ENCODE measurements around the gene NYAP2. TPM values are rescaled to one million over a fixed set of nuclear protein-coding genes. Genes with fewer than 3 reads are reported as not detected.

Gene NYAP2
- total RNA-seq, 1 experiment from 2014 or later: not detected

- Histone ChIP-seq H3K36me3 (ENCODE audit: control insufficient read depth in 1 of 2, insufficient read depth in 2 of 2, low read length in 2 of 2) (no peaks in the 10 kb centered on the region), H3K9me2 (ENCODE audit: insufficient read depth) (no peaks in the 10 kb centered on the region), H3K9ac (ENCODE audit: low read length) (no peak overlapping the region), H4K20me1 (ENCODE audit: insufficient read depth) (no peaks in the 10 kb centered on the region), H3K4me2 (ENCODE audit: low read length) (no peak overlapping the region), H3K27me3 (ENCODE audit: insufficient read depth, low read length) (no peaks in the 10 kb centered on the region), H2AFZ (ENCODE audit: low read depth, low read length, poor library complexity, severe bottlenecking) (no peak overlapping the region), H3K9me3 (ENCODE audit: control insufficient read depth in 1 of 2, insufficient read depth in 1 of 2, low read depth in 1 of 2, low read length in 2 of 2) (no peaks in the 10 kb centered on the region), H3K27ac (ENCODE audit: low read depth, low read length) (no peak overlapping the region), H3K4me1 (ENCODE audit: control insufficient read depth in 1 of 2, insufficient read depth in 2 of 2, low read length in 2 of 2) (no peaks in the 10 kb centered on the region), H3K79me2 (ENCODE audit: insufficient read depth, low read length) (no peaks in the 10 kb centered on the region), H3K4me3 (replicated peaks in 1 of 2; ENCODE audit: low read depth in 1 of 2, low read length in 2 of 2) (no peak overlapping the region)
- no peak for ATAC-seq
- RAD21 ChIA-PET (ENCODE audit: low non-redundant PET in 1 of 2, low total read pairs in 2 of 2, uncharacterized antibody in 2 of 2, unreplicated experiment in 2 of 2): no interaction called here
- DNase-seq (ENCODE audit: low read depth, low spot score): no peak
- CTCF ChIA-PET: no interaction called here
- POLR2A ChIA-PET: no interaction called here
- intact Hi-C loops (cut with micrococcal nuclease): no loop called here
- TF ChIP-seq, protein P1, sequence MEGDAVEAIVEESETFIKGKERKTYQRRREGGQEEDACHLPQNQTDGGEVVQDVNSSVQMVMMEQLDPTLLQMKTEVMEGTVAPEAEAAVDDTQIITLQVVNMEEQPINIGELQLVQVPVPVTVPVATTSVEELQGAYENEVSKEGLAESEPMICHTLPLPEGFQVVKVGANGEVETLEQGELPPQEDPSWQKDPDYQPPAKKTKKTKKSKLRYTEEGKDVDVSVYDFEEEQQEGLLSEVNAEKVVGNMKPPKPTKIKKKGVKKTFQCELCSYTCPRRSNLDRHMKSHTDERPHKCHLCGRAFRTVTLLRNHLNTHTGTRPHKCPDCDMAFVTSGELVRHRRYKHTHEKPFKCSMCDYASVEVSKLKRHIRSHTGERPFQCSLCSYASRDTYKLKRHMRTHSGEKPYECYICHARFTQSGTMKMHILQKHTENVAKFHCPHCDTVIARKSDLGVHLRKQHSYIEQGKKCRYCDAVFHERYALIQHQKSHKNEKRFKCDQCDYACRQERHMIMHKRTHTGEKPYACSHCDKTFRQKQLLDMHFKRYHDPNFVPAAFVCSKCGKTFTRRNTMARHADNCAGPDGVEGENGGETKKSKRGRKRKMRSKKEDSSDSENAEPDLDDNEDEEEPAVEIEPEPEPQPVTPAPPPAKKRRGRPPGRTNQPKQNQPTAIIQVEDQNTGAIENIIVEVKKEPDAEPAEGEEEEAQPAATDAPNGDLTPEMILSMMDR (IDR thresholded peaks at IDR 0.05 in 2 of 3, conservative IDR thresholded peaks at IDR 0.05 in 1 of 3; ENCODE audit: borderline replicate concordance in 1 of 3, insufficient read depth in 1 of 3, low read depth in 2 of 3, low read length in 2 of 3): no peak
- TF ChIP-seq ZBTB33 (IDR thresholded peaks at IDR 0.05; ENCODE audit: extremely low read depth, insufficient replicate concordance, low read length) (no peak), POLR2AphosphoS5 (IDR thresholded peaks at IDR 0.05; ENCODE audit: low read depth, low read length) (no peak), POLR2A (IDR thresholded peaks at IDR 0.05; ENCODE audit: borderline replicate concordance, extremely low read depth, insufficient read depth, insufficient read length) (no peak)
- TF ChIP-seq, protein P2, sequence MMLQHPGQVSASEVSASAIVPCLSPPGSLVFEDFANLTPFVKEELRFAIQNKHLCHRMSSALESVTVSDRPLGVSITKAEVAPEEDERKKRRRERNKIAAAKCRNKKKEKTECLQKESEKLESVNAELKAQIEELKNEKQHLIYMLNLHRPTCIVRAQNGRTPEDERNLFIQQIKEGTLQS (IDR thresholded peaks at IDR 0.05): no peak
- BruUV-seq (replicated peaks): no TSS peak
Measured at GRCh38 chr2:225464346-225465025, 65.0 kb downstream of the NYAP2 start.

Data from HCT116 (cell line).